Activated CD4-positive, alpha-beta T cell treated with anti-CD3 and anti-CD28 coated beads, Interleukin-2, amount 50 U/mL, for 4 hours (primary cell): ENCODE measurements around the gene PRR15L.

Experiments used
- DNase-seq, 2 experiments: peaks; one replicate each; pipeline ENCODE4 v3.0.0-alpha.2; 2020

The PRR15L gene

DNA sequence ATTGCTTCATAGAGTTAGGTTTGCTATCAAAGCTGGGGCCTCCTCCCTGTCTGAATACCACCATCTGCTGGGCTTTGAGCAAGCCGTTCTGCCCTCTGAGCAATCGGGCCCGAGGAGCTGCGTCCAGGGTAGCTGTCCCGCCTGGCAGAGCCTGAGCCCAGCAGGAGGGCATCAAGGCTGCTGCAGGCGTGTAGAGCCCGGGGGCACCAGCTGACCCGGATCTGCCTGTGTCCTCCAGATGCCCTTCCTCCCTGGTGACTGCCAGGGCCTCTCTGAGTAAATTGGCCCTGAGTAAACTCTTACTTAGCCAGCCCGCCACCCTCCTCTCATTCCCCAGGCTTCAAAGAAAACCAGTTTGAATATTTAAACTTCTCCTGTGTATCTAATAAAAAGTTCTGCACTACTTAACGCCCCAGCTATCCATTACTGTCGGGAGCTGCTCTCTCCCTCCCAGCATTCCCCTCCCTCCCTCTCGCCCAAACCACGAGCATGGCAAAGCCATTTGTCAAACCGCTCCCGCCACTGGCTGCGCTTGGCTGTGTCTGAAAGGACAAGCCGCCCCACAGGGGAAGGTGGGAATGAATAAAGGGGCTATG lies 29.7 kb upstream of the PRR15L start:
- DNase-seq: no peak

DNA sequence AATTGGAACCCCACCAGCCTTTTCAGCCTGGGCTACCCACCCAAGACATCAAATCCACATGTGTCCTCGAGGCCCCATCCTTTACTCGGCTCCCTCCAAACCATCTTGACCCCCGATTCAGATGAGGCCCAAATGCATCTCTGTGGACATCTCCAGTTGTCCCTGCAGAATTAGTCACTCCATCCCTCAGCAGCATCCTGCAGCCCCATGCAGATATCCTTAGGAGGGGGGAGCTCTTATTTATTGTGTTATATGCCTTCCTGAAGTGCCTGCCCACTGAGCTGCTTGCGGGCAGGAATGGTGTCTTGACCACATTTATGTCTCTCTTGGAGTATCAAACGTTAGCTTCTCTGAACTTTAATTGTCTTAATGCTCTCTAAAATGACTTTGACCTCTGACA lies 28.8 kb upstream of the PRR15L start:
- no peak for DNase-seq

DNA sequence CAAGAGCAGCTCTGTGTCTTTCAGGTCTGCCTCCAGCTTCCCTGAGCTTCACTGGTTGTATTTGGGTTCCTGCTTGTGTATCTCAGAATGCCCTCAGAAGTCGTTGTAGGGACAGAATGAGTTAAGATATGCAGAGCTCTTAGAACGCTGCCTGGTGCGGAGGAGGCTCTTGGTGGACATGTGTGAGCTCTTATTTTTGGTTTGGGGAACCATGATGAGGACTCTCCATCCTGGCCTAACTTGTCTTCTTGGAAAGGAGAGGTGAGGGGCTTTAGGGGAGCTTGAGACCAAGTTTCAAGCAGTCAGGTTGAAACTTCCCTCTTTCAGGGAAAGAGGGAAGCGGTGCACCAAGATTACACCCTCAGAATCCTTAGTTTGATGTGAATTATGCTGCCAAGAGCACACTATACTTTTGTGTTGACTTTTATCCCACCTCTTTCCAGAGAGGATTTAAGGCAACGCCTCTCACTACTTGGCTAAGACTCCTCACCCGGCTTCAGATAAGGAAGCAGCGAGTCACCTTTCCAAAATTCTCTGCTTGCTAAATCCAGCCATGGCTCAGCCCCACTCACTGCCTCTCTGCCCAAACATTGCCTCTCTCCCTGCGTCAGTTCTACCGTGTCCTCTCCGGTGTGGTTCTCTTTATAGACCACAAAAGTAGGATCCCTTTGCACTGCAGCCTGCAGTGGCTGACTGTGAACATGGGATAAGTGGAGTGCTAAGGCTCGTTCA lies 26.0 kb upstream of the PRR15L start:
- no peak for DNase-seq

DNA sequence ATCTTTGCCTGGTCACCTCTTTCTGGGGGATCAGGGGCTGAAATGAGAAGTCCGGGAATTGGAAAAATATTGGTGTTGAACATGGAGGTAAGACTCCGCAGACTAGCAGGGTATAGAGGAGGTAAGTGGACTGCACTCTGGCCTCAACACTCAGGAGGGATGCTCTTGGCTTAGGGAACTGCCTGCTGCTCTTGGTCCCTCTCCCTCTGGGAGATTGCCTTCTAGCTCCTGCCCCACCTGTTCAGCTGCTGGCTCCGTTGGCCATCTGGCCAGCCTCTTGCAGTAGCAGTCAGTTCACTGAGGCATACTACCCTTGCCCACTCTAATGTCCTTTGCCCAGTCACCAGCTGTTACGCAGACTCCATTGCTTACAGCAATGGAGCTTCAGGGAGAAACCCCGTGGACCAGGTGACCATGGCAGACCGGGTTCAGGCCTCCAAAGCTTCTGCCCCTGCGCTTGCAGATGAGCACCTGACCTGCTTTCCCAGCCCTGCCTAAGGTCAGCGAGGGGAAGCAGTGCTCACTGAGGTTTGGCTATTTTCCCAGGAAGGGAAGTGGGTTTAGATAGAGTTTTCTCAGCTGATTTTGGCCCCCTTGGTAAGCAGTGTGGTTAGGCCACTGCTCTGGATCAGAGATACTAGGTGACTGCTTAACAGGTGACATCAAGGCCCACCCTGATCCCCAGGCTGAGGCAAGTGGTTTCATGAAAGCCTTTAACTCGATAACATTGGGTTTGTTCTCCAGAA lies 25.1 kb upstream of the PRR15L start:
- DNase-seq: no peak

DNA sequence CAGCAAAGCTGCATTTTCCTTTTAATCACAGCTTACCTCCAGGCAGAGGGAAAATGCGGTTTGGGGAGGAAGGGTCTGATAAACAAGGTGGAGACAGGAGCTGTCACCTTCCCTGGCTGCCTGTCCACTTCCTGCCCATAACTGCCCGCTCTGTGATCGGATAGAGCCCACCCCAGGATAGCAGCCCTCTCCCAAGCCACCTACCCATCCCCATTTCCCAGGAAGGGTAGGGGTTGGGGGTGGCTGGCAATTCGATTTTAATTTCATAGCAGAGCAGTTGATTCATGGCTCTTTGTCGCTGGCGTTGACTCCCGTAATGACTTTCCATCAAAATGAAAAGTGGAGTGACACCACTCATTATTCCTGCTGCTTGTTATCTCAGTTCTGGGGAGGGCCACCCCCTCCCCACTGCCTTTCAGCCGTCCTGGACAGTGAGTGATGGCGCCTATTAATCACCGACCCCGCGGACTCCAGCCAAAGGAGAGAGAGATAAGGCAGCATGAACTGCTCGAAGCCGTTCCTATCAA lies 24.5 kb upstream of the PRR15L start:
- no peak for DNase-seq

DNA sequence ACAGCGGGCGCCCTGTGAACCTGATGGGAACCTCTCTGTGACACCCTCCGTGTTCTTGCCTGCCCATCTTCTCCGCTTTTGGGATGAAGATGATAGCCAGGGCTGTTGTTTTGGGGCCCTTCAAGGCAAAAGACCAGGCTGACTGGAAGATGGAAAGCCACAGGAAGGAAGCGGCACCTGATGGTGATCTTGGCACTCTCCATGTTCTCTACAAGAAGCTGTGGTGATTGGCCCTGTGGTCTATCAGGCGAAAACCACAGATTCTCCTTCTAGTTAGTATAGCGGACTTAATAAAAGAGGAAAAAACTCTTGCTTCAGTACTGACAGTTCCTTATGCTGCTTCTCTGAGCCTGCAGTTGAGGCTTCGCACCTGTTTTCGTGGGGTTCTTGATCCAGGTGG lies 23.8 kb upstream of the PRR15L start:
- DNase-seq: no peak

DNA sequence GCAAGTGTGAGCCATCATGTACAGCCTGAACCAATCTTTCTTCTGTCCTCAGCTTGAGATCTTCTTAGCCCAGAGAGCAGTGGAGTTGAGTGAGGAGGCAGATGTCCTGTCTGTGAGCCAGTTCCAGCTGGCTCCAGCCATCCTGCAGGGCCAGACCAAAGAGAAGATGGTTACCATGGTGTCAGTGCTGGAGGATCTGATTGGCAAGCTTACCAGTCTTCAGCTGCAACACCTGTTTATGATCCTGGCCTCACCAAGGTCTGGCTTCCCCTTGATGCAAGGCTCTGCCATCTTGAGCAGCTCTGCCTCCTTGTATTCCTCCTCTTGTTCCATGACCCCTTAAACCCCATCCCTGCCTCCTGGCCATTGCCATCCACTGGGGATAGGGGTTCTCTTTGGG lies 22.9 kb upstream of the PRR15L start:
- DNase-seq: no peak

DNA sequence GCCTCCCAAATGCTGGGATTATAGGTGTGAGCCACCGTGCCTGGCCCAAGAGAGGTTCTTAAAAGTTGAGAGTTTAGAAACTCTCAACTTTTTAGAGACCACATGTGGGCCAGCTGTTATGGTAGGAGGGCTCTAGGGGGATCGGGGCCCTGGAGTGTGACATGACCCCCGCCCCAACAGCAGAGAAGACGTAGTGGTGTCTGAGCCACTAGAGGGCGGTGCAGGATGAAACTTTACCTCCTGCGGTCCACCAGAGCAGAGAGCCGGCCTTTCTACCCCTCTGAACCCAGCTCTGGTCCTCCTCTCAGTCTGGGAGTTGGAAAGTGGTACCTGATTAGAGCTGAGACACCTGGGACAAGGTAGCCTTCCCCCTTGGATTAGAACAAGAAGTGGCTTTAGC lies 20.6 kb upstream of the PRR15L start:
- DNase-seq: peak; percentile 36

DNA sequence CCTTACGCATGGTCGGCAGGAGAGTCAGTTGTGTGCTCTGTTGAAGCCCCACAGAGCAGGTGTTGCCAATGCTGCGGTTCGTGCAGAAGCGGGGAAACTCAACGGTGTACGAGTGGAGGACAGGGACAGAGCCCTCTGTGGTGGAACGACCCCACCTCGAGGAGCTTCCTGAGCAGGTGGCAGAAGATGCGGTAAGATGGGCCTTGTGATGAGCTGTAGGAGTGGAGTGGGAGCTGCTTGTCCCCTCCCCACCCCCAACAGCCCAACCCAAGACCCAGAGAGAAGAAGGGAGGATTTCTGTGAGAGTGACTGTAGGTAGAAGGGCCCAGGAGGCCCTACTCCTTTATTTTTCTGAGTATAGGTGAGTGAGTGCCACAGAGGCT lies 18.1 kb upstream of the PRR15L start:
- DNase-seq: no peak

DNA sequence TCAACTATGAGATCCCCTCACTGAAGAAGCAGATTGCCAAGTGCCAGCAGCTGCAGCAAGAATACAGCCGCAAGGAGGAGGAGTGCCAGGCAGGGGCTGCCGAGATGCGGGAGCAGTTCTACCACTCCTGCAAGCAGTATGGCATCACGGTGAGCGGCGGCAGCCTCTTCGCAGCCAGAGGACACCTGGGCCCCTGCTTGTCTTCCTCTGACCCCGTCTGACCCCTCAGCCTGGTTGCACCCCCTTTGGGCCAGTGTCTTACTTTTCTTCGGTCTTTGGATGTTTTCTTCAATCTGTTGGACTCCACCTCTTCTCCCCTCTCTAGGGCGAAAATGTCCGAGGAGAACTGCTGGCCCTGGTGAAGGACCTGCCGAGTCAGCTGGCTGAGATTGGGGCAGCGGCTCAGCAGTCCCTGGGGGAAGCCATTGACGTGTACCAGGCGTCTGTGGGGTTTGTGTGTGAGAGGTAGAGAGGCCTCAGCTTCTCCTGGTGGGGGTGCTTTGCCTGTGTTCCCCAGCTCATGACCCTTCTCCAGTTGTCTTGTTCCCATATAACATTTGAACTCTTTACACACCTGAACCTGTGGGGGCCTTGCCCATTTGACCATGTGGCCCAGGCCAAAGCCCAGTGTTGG lies 17.6 kb upstream of the PRR15L start:
- DNase-seq: no peak

DNA sequence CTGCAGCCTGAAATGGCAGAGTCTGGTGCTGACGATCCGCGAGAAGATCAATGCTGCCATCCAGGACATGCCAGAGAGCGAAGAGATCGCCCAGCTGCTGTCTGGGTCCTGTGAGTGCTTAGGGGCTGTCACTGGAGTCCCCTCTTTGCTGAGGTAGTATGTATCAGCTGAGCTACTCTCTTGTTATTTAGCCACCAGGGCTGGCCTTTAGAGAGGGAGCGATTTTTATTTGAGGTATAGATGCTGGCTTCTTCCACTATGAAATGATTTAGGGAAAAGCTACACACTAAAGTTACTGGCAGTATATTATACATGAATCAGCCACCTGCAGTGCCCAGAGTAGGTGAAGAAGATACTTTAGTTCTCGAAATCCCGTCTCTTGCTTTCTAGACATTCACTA lies 15.9 kb upstream of the PRR15L start:
- no peak for DNase-seq

DNA sequence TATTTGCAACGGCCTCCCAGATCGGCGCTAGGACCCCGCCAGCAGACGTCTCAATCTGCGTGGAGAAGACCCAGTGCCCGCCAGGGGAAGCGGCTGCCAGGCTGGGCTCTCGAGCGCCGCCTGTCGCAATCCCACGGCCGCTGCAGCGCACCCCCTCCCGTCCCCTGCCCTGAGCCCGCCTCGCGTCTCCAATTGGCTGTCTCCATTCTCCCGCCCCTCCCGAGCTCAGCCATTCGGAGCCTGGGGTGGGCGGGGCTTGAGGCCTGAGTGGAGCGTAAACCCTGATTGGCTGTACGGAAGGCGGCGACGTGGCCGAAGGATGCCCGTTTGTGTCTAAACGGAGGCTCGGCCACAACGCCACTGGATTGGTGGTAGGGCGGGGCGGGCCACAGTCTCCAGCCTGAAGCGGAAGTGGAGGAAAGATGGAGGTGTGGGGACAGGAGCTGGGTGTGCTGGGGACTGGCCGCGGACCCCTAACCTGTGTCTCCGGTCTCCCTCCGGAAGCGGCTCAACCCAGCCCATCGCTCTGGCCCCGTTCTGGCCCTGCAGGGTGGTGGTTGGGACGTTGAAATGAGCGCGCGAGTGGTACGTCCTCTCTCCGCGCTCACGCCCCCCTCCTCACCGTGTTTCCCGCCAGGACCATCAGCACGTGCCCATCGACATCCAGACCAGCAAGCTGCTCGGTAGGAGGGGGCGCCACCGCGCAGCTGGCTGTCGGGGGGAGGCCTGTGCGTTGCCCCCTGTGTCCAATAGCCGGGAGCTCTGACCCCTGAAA lies 13.2 kb upstream of the PRR15L start, which contains the start of gene CDK5RAP3:
Gene CDK5RAP3 (plus strand): TSS at position 389 of the 775 bp plus-strand sequence. CDS start 34 bp downstream, at position 423.
- DNase-seq: peak; percentile 97

DNA sequence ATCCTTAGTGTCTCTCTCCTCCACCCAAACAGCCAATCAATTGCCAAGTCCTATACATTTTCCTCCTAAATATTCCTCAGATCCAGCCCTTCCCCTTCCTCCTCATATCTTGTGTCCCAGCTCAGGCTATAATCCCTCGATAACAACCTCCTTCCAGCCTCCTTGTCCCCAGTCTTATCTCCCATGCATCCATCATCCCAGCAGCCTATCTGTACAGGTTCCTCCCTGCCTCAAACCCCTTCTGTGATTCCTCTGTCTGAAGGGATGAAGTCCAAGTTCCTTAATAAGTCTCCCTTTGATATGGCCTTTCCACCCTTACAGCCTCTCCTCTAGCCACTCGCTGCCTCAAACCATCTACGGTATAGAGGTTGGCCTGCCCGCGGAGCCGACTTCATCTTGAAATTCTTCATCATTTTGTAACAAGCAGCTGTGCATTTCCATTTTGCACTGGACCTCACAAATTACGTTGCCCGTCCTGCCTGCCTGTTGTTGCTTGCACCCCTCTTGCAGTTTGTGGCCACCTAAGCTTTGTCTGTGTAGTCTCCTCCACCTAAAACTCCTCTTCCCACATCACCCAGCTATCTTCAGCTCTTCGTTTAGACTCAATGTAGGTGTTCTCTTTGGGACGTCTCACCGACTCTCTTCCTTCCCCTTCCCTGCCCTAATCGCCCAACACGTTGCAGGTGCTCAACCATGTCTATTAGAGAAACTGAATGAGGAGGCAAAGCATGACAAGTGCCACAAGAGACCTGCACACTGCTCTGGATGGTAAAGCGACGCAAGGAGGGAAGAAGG lies 12.4 kb upstream of the PRR15L start:
- no peak for DNase-seq

DNA sequence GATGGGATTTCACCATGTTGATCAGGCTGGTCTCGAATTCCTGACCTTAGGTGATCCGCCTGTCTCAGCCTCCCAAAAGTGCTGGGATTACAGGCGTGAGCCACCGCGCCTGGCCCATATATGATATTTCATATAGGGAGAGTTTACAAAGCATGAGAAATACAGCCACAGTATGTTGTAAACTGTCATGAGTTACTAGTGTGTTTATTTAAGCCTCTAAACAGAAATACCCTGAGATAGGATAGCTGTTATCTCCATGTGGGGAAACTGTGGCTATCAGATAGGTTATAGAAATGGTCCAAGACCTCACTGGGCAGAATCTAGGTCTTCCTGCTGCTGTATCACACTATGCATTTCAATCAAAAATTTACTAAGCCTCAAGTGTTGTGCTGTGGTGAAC lies 11.2 kb upstream of the PRR15L start:
- no peak for DNase-seq

DNA sequence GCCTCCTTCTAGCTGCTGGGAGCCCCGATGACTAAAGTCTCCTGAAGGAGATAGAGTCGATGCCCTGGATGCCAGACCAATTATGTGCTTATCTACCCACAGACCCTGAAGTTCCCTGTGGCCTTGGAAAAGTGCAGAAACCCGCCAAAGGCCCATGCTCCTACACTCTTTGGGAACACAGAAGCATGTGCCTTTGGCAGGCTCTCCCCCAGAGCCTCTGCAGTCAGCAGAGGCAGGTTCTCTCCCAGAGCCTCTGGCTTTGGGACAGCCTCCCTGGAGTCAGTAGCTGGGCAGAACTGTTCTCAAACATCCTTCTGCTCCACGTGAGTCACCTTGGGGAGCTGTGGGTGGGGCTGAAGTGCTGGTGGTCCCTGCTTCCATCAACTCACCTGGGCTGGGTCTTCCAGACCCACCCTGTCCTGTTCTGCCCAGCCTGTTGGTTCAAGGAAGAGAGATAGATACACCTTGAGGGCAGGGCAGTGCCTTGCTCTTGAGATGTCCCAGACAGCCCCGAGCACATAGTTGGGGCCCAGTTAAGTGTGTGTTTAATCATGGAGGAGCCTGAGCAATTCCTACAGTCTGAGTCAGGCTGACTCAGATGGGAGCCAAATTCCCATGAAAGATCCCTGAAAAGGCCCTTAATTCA lies 10.0 kb upstream of the PRR15L start:
- no peak for DNase-seq

DNA sequence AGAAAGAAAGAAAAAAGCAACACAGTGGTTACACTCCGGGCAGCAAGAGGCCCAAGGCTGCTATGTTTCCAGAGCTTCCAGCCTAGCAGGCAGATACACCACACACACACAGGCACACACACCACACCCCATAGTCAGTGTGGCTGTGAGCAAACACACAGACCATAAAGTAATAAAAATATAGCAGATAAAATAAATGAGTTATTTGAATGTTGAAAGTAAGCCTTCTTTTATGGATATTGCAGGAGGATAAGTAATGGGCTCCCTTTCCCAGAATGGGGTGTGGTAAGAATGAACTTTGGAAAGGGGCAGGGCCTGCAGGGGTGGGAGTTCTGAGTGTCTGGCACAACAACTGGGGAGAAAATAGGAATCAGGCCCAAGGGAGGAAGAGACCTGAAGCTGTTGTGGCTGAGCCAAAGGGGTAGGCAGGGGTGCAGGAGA lies 8.4 kb upstream of the PRR15L start:
- no peak for DNase-seq

DNA sequence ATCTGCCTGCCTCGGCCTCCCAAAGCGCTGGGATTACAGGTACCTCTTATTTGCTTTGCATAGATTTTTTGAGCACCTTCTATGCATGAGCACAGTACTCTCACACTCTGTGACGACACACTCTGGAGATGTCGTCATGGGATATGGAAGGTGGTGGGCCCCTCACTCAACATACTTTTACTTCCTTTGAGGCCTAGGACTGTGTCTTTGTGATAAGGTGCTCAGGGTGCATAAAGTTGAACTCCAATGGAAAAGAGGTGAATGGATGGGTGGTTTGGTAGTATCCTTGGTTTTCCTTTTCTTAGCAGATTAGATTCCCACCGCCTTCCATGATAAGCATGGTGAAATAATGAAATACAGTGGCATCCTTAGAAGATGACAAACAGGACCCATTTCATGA lies 7.2 kb upstream of the PRR15L start:
- DNase-seq: no peak

DNA sequence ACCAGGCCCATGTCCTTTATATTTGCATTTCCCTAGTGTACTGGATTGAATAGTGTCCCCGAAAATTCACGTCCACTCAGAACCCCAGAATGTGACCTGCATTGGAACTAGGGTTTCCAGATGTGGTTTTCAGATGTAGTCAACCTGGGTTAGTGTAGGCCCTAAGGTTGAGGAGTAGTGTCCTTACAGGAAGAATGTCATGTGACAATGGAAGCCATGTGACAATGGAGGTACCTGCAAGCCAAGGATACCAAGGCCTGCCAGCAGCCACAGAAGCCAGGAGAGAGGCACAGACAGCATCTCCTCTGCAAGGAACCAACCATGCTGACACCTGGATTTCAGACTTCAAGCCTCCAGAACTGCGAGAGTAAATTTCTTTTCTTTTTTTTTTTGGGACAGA lies 5.2 kb upstream of the PRR15L start:
- no peak for DNase-seq

DNA sequence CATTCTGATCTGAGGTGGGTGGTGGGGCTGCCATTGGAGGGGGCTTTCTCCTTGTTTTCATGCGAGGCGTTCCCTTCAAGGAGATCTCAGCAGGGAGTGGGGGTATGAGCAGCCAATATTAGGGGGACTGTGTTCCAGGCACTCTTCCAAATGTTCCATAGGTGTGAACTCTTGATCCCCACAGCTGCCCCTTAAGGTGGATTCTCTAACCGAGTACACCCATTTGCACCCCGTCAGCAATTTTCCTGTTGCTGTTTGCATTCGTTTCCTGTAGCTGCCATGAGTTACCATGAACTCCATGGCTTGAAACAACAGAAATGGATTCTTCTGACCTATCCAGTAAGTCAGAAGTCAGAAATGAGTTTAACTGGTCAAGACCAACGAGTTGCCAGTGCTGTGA lies 3.7 kb upstream of the PRR15L start:
- no peak for DNase-seq

DNA sequence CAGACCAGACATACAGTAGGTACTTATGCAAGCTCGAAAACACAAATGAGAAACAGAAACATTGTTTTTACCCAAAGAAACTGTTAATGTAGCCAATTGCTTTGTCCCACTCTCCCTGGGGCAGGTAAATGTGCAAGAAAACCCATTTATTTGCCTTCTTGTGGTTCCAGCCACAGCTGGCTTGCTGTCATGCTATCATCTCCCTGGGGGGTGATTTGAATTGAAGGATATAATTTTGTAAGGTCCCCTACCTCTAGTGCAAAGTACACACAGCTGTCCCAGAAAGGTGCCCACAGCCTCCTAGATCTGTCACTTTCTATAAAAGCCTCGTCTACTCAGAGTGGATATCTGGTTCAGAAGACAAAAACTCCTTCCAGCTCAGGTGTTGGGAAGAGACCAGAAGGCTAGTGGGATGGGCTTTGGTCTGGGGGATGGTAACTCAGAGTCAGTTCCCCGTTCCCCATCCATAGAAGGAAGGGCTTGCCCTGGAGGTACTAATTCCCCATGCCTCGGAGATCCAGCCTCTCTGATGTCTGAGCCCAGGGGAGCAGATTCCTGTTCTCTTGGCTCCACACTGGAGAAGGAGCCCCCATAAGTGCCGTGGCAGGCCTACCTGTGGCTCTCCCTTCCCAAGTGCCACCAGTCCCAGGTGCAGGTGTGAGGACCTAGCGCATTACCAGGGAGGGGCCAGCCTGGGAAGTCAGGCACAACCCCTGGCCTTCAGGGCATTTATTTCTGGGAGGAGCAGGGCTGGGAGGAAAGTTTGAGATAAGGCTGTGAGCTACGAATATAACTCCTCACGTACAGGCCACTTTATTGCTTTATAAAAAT lies 2.4 kb upstream of the PRR15L start:
- DNase-seq: no peak
